ENCODE results near the gene MRPS15. TPM values are rescaled to one million over a fixed set of nuclear protein-coding genes. Genes with fewer than 3 reads are reported as not detected.

The MRPS15 gene
- total and polyA plus RNA-seq, 2 of the 13 experiments (the other 11 are each of a cell fraction or from before 2014, with no cell fraction given), result 59.0 to 113 TPM

DNA sequence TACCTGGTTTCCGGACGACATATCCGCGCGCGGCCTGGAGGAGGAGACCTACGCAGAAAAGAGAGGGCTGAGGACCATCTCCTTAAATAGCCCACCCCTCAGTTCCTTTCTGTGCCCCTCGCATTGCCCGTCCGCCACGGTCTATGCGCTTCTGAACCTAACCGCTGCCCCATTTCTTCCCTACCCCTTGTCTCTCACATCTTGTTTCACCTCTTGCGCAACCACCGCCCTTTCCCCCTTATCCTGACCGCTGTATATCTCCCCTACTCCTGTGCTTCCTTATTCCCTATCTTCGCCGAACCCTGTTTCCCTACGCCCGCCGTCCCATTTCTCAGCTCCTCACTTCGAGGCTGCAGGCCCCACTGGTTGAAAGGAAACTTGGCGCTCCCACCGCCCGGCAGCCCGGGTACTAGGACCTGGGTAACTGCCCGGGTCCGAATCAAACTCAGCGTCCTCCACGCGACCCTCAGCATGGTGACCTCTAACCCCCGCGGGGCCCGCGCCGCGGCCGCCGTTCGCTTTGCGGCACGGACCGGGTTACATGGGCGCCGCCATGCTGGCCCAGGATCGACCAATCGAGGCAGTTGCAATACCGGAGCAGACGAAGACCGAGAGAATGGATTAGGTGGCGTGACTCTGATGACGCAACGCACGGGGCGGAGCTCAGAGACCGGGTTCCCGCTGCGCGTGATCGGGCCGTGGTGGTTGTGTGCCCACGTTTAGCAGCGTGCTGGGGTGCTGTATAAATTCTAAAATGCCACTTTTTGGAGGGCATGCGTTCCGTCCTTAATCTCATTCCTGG, at the start of gene MRPS15 (continued):
- TF ChIP-seq, protein P1, sequence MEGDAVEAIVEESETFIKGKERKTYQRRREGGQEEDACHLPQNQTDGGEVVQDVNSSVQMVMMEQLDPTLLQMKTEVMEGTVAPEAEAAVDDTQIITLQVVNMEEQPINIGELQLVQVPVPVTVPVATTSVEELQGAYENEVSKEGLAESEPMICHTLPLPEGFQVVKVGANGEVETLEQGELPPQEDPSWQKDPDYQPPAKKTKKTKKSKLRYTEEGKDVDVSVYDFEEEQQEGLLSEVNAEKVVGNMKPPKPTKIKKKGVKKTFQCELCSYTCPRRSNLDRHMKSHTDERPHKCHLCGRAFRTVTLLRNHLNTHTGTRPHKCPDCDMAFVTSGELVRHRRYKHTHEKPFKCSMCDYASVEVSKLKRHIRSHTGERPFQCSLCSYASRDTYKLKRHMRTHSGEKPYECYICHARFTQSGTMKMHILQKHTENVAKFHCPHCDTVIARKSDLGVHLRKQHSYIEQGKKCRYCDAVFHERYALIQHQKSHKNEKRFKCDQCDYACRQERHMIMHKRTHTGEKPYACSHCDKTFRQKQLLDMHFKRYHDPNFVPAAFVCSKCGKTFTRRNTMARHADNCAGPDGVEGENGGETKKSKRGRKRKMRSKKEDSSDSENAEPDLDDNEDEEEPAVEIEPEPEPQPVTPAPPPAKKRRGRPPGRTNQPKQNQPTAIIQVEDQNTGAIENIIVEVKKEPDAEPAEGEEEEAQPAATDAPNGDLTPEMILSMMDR (CRISPR knock-in tag; IDR thresholded peaks at IDR 0.05), result no peak
- no peak for TF ChIP-seq PCBP2 (optimal IDR thresholded peaks at IDR 0.05; ENCODE audit: low read depth, low read length, poor library complexity, severe bottlenecking)
- TF ChIP-seq, protein P2, sequence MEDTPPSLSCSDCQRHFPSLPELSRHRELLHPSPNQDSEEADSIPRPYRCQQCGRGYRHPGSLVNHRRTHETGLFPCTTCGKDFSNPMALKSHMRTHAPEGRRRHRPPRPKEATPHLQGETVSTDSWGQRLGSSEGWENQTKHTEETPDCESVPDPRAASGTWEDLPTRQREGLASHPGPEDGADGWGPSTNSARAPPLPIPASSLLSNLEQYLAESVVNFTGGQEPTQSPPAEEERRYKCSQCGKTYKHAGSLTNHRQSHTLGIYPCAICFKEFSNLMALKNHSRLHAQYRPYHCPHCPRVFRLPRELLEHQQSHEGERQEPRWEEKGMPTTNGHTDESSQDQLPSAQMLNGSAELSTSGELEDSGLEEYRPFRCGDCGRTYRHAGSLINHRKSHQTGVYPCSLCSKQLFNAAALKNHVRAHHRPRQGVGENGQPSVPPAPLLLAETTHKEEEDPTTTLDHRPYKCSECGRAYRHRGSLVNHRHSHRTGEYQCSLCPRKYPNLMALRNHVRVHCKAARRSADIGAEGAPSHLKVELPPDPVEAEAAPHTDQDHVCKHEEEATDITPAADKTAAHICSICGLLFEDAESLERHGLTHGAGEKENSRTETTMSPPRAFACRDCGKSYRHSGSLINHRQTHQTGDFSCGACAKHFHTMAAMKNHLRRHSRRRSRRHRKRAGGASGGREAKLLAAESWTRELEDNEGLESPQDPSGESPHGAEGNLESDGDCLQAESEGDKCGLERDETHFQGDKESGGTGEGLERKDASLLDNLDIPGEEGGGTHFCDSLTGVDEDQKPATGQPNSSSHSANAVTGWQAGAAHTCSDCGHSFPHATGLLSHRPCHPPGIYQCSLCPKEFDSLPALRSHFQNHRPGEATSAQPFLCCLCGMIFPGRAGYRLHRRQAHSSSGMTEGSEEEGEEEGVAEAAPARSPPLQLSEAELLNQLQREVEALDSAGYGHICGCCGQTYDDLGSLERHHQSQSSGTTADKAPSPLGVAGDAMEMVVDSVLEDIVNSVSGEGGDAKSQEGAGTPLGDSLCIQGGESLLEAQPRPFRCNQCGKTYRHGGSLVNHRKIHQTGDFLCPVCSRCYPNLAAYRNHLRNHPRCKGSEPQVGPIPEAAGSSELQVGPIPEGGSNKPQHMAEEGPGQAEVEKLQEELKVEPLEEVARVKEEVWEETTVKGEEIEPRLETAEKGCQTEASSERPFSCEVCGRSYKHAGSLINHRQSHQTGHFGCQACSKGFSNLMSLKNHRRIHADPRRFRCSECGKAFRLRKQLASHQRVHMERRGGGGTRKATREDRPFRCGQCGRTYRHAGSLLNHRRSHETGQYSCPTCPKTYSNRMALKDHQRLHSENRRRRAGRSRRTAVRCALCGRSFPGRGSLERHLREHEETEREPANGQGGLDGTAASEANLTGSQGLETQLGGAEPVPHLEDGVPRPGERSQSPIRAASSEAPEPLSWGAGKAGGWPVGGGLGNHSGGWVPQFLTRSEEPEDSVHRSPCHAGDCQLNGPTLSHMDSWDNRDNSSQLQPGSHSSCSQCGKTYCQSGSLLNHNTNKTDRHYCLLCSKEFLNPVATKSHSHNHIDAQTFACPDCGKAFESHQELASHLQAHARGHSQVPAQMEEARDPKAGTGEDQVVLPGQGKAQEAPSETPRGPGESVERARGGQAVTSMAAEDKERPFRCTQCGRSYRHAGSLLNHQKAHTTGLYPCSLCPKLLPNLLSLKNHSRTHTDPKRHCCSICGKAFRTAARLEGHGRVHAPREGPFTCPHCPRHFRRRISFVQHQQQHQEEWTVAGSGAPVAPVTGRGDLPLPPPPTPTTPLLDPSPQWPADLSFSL (CRISPR knock-in tag; IDR thresholded peaks at IDR 0.05), result no peak
- TF ChIP-seq PRPF4 (IDR thresholded peaks at IDR 0.05; ENCODE audit: low read depth, low read length, poor library complexity, severe bottlenecking), result no peak
- TF ChIP-seq, protein P3, sequence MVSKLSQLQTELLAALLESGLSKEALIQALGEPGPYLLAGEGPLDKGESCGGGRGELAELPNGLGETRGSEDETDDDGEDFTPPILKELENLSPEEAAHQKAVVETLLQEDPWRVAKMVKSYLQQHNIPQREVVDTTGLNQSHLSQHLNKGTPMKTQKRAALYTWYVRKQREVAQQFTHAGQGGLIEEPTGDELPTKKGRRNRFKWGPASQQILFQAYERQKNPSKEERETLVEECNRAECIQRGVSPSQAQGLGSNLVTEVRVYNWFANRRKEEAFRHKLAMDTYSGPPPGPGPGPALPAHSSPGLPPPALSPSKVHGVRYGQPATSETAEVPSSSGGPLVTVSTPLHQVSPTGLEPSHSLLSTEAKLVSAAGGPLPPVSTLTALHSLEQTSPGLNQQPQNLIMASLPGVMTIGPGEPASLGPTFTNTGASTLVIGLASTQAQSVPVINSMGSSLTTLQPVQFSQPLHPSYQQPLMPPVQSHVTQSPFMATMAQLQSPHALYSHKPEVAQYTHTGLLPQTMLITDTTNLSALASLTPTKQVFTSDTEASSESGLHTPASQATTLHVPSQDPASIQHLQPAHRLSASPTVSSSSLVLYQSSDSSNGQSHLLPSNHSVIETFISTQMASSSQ (IDR thresholded peaks at IDR 0.05; ENCODE audit: low read depth), result no peak; the same call in 1 of the 2 replicates
- TF ChIP-seq, protein P3 (CRISPR knock-in tag; IDR thresholded peaks at IDR 0.05; ENCODE audit: borderline replicate concordance), result peak; percentile 80
- TF ChIP-seq ZNF17 (CRISPR knock-in tag; IDR thresholded peaks at IDR 0.05), result no peak
- TF ChIP-seq, protein P4, sequence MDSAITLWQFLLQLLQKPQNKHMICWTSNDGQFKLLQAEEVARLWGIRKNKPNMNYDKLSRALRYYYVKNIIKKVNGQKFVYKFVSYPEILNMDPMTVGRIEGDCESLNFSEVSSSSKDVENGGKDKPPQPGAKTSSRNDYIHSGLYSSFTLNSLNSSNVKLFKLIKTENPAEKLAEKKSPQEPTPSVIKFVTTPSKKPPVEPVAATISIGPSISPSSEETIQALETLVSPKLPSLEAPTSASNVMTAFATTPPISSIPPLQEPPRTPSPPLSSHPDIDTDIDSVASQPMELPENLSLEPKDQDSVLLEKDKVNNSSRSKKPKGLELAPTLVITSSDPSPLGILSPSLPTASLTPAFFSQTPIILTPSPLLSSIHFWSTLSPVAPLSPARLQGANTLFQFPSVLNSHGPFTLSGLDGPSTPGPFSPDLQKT (CRISPR knock-in tag; IDR thresholded peaks at IDR 0.05; ENCODE audit: borderline replicate concordance), result no peak
- TF ChIP-seq, protein P5, sequence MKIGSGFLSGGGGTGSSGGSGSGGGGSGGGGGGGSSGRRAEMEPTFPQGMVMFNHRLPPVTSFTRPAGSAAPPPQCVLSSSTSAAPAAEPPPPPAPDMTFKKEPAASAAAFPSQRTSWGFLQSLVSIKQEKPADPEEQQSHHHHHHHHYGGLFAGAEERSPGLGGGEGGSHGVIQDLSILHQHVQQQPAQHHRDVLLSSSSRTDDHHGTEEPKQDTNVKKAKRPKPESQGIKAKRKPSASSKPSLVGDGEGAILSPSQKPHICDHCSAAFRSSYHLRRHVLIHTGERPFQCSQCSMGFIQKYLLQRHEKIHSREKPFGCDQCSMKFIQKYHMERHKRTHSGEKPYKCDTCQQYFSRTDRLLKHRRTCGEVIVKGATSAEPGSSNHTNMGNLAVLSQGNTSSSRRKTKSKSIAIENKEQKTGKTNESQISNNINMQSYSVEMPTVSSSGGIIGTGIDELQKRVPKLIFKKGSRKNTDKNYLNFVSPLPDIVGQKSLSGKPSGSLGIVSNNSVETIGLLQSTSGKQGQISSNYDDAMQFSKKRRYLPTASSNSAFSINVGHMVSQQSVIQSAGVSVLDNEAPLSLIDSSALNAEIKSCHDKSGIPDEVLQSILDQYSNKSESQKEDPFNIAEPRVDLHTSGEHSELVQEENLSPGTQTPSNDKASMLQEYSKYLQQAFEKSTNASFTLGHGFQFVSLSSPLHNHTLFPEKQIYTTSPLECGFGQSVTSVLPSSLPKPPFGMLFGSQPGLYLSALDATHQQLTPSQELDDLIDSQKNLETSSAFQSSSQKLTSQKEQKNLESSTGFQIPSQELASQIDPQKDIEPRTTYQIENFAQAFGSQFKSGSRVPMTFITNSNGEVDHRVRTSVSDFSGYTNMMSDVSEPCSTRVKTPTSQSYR (CRISPR knock-in tag; IDR thresholded peaks at IDR 0.05; ENCODE audit: borderline replicate concordance), result peak; percentile 55
- peak; percentile 82 for TF ChIP-seq ZMYM3 (CRISPR knock-in tag; IDR thresholded peaks at IDR 0.05)

Measured in HepG2 (cell line).